ENCODE data around the gene COL16A1. TPM values are rescaled to one million over a fixed set of nuclear protein-coding genes. Genes with fewer than 3 reads are reported as not detected.

COL16A1 gene
- total RNA-seq, 2 donors from 2014 or later, result 7.4 to 9.9 TPM

DNA sequence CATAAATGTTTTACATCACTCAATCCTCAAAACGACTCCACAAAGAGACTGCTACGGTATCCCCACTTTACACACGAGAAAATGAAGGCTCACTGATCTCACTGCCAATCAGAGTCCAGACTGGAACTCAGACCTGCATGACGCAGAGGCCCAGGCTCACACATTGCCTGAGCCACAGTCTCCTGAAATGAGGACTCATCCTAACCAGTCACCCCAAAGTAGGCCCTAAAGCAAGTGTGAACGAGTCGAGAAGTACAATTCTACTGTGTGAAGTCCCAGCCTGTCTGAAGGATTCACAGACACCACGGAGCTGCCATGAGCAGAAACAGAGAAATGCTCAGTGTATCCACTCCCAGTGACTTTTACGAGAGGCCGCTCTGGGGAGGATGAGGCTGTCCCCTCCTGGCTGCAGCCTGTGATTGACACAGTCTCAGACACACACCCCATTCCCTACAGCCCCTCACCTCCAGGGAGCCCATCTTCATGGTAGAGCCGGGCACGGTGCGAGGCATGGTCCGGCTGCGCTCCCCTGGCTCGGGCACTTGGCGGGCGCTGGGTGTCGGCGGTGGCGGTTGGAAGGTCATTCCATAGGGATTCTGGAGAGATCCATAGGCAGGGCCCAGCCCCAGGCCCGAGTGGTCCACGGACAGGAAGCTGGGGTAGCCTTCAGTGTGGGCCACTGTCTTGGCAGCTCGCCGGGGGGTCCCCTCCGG is 26.7 kb upstream of the COL16A1 start:
- 94% methylated on average over 14 to 25 of the region's 25 CpGs for WGBS, 2 experiments (ENCODE audit: insufficient coverage in 1 of 2, insufficient read length in 1 of 2)
- Histone ChIP-seq H3K4me3 (ENCODE audit: low read length) (no peak overlapping the region), H3K9me3 (ENCODE audit: control insufficient read depth, low read length) (no peaks in the 10 kb centered on the region), H3K27me3 (ENCODE audit: control insufficient read depth, insufficient read depth, low read length, poor library complexity, severe bottlenecking) (no peaks in the 10 kb centered on the region), H3K36me3 (ENCODE audit: control insufficient read depth, insufficient read depth, low read length) (no peaks in the 10 kb centered on the region), H3K27ac (ENCODE audit: low read depth, low read length) (no peak overlapping the region), H3K9ac (ENCODE audit: extremely low read depth, low read length, poor library complexity, severe bottlenecking) (no peak overlapping the region), H3K4me1 (ENCODE audit: control insufficient read depth, insufficient read depth, low read length) (no peaks in the 10 kb centered on the region)
- H3K4me3 Mint-ChIP-seq, result no peak overlapping the region
- H3K9me3 Mint-ChIP-seq, result no peaks in the 10 kb centered on the region
- TF ChIP-seq, protein P1, sequence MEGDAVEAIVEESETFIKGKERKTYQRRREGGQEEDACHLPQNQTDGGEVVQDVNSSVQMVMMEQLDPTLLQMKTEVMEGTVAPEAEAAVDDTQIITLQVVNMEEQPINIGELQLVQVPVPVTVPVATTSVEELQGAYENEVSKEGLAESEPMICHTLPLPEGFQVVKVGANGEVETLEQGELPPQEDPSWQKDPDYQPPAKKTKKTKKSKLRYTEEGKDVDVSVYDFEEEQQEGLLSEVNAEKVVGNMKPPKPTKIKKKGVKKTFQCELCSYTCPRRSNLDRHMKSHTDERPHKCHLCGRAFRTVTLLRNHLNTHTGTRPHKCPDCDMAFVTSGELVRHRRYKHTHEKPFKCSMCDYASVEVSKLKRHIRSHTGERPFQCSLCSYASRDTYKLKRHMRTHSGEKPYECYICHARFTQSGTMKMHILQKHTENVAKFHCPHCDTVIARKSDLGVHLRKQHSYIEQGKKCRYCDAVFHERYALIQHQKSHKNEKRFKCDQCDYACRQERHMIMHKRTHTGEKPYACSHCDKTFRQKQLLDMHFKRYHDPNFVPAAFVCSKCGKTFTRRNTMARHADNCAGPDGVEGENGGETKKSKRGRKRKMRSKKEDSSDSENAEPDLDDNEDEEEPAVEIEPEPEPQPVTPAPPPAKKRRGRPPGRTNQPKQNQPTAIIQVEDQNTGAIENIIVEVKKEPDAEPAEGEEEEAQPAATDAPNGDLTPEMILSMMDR (conservative IDR thresholded peaks at IDR 0.05), result no peak
- no peak overlapping the region for H3K27ac Mint-ChIP-seq
- no peaks in the 10 kb centered on the region for H3K36me3 Mint-ChIP-seq (ENCODE audit: low read depth)
- H3K4me1 Mint-ChIP-seq, result no peaks in the 10 kb centered on the region
- H3K27me3 Mint-ChIP-seq (ENCODE audit: insufficient read depth), result no peaks in the 10 kb centered on the region
- DNase-seq, result no peak

DNA sequence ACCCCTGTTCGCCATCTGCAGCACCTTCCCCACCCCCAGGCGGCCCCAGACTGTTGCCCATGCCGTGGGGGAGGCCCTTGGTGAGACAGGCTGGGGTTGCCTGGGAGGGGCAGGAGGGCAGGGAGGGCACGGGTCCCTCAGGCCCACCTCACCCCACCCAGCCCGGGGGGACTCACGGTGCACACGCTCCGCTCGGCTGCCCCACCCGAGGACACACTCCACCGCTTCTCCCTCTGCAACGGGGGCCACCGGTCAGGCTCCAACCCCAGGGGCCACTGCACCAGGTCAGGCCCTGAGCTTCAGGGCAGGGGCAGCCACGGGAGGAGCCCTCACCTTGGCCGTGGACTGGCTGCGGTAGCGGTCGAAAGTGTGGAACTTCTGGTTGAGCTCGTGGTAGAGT is 24.0 kb upstream of the COL16A1 start:
- 92 to 99% methylated on average over 11 to 19 of the region's 19 CpGs for WGBS, 2 experiments (ENCODE audit: insufficient coverage in 1 of 2, insufficient read length in 1 of 2)
- no peak overlapping the region for H3K27ac Mint-ChIP-seq
- H3K27me3 Mint-ChIP-seq (ENCODE audit: insufficient read depth), result no peaks in the 10 kb centered on the region
- H3K4me1 ChIP-seq (ENCODE audit: control insufficient read depth, insufficient read depth, low read length), result no peaks in the 10 kb centered on the region
- no peaks in the 10 kb centered on the region for H3K9me3 Mint-ChIP-seq
- H3K9ac ChIP-seq (ENCODE audit: extremely low read depth, low read length, poor library complexity, severe bottlenecking), result no peak overlapping the region
- no peak overlapping the region for H3K4me3 ChIP-seq (ENCODE audit: low read length)
- H3K4me1 Mint-ChIP-seq, result no peaks in the 10 kb centered on the region
- TF ChIP-seq, protein P1 (conservative IDR thresholded peaks at IDR 0.05), result no peak
- H3K4me3 Mint-ChIP-seq, result no peak overlapping the region
- H3K9me3 ChIP-seq (ENCODE audit: control insufficient read depth, low read length), result no peaks in the 10 kb centered on the region
- no peak for DNase-seq
- H3K27me3 ChIP-seq (ENCODE audit: control insufficient read depth, insufficient read depth, low read length, poor library complexity, severe bottlenecking), result no peaks in the 10 kb centered on the region
- H3K27ac ChIP-seq (ENCODE audit: low read depth, low read length), result no peak overlapping the region
- H3K36me3 Mint-ChIP-seq (ENCODE audit: low read depth), result no peaks in the 10 kb centered on the region
- no peaks in the 10 kb centered on the region for H3K36me3 ChIP-seq (ENCODE audit: control insufficient read depth, insufficient read depth, low read length)

DNA sequence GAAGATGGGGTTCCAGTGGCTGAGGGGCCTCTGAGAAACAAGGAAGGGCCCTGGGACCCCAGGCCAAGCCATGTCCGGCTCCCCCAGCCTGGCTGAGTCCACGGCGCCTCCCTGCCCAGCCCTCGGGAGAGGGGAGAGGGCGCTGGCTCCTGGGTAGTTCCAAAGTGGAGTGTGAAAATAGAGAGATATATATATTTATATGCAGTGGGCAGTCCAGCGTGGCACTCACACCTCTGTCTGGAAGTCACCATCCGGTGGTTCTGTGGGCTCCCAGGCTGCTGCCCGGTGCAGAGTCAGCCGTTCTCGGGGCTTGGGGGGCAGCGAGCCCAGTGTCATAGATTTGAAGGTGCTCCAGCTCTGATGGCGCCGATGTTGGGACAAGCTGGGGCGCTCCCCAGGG is 23.4 kb upstream of the COL16A1 start:
- H3K4me3 Mint-ChIP-seq, result no peak overlapping the region
- DNase-seq, result no peak
- H3K27ac Mint-ChIP-seq, result no peak overlapping the region
- Histone ChIP-seq H3K9me3 (ENCODE audit: control insufficient read depth, low read length) (no peaks in the 10 kb centered on the region), H3K4me1 (ENCODE audit: control insufficient read depth, insufficient read depth, low read length) (no peaks in the 10 kb centered on the region), H3K36me3 (ENCODE audit: control insufficient read depth, insufficient read depth, low read length) (no peaks in the 10 kb centered on the region), H3K27me3 (ENCODE audit: control insufficient read depth, insufficient read depth, low read length, poor library complexity, severe bottlenecking) (no peaks in the 10 kb centered on the region), H3K27ac (ENCODE audit: low read depth, low read length) (no peak overlapping the region), H3K9ac (ENCODE audit: extremely low read depth, low read length, poor library complexity, severe bottlenecking) (no peak overlapping the region), H3K4me3 (ENCODE audit: low read length) (no peak overlapping the region)
- H3K9me3 Mint-ChIP-seq, result no peaks in the 10 kb centered on the region
- H3K36me3 Mint-ChIP-seq (ENCODE audit: low read depth), result no peaks in the 10 kb centered on the region
- H3K27me3 Mint-ChIP-seq (ENCODE audit: insufficient read depth), result no peaks in the 10 kb centered on the region
- TF ChIP-seq, protein P1 (conservative IDR thresholded peaks at IDR 0.05), result no peak
- WGBS, 2 experiments (ENCODE audit: insufficient coverage in 1 of 2, insufficient read length in 1 of 2), result 92 to 97% methylated on average over 11 to 14 of the region's 14 CpGs
- no peaks in the 10 kb centered on the region for H3K4me1 Mint-ChIP-seq

Data from endodermal cell (in vitro differentiated cells).